GM19351 (cell line): ENCODE data around the gene GFY.

Experiments
- ATAC-seq: cut with Tn5 transposase; IDR thresholded peaks from one replicate; pipeline ENCODE4 v1.9.1; 2021; ENCODE audit warnings: mild to moderate bottlenecking, moderate library complexity; ENCODE audit not compliant: unreplicated experiment

The GFY gene, protein sequence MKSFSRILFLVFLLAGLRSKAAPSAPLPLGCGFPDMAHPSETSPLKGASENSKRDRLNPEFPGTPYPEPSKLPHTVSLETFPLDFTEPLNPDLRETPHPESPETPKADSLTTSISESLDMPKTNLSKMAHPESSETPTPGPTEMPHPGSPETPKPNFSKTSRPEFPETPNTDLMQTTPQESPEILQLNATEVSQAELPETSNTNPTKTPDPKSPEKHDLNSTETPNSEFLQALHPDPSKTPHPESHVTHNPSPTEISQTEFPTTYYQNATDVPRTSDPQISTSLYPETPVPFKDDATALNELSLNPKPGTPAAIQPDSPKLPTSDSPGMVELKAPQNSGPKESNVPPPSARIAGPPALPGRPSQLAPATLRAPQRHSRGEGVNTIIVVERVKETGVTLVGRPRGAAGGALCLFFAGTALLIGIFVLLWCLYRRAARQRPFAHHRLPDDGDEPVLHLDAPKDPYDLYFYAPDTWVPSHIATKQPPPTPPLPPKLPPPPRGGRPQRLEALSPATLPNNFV

DNA sequence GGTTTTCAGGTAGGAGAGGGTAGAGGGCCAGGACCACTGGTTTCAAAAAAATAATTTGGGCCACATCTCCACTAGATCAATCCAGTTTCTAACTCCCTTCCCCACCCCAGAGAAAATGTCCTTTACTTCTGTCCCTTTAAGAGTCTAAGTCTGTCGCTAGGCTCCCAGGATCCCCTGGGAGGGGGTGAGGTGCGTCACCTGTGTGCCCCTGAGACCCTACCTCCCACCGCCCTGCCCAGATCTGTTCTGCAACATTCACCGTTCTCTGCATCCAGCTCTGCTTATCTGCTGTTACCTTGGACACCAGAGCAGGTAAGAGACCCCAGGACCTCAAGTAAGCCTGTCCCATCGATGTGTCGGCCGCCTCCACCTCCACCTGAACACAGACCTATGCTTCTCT lies at the start of gene GFY:
Gene GFY, plus strand, starts transcription at position 211 of the 400 bp plus-strand sequence. CDS start 1,043 bp downstream, outside the sequence.
- ATAC-seq = no peak

DNA sequence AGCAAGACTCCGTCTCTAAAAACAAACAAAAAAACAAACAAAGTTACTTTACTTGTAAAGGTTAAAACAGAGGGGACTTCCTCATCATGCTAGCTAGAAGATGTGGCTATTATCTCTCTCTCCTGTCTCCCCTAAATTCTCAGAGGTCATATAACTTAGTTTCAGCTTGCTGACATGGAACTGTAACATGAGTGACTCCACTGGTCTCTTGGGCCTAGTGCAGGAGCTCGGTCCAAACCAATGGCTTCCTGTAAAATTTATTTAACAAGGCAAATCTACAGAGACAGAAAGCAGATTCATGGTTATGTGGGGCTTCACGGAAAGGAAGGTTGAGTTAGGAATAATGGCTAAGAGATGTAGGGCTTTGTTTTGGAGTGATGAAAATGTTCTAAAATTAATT lies 46.7 kb upstream of the GFY start:
- no peak for ATAC-seq

DNA sequence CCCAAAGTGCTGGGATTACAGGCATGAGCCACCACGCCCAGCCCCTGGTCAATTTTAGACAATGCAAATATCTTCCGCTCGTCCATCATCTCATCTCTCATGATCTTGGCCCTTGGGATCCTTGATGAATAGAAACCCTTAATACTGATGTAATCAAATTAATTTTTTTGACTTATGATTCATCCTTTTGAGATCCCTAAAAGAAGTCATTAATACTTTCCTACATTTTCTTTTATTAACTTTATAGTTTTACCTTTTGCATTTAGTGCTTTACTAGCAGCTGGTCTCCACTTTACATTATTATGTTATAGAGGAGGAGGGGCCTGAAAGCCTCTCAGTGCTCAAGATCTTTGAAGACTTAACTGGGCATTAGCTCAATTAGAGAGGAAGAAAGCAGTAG lies 44.8 kb upstream of the GFY start:
- no peak for ATAC-seq

DNA sequence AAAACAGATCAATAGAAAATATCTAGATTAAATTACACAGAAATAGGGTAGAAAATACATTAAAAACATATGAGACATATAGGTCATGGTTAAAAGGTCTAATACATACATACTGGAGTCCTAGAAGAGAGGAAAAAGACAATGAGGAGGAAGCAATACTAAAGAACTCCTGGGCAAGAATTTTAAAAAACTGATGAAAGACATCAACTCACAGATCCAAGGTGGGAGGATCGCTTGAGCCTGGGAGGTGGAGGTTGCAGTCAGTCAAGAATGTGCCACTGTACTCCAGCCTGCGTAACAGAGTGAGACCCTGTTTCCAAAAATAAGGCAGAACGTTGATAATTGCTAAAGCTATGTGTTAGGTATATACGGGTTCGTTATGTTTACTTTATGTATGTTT lies 42.5 kb upstream of the GFY start:
- no peak for ATAC-seq

DNA sequence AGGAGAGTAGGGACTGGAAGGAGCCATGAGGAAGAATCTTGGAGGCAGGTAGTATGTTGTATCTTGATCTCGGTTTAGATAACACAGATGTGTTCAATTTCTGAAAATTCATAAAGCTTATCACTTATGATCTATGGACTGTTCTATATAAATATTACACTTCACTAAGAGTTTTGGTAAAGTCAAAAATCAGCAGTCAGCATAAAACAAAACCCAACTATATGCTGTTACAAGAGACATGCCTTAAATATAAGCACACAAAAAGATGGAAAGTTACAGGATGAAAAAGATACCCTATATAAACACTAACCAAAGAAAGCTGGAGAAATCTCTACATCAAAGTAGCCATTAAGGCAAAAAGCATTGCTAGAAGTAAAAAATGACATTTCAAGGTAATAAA lies 41.6 kb upstream of the GFY start:
- no peak for ATAC-seq

DNA sequence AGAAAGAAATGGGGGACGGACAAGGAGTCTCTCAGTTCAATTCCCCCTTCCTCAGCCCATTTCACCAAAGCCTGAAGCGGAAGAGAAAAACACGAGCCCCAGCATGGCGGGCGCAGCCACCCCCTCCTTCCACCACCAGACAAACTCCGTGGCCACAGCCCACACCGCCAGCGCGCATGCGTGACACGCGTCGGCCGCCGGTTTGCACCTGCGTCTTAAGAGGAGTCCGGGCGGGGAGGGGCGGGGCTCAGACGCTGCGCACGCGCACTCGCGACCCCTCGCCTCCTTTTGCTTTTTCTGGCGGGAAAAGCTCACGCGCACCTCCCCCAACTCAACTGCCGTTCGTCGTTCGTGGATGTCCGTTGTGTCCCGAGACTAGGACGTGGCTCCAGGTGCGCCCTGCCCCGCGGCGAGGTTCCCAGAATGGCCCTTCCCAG lies 37.2 kb upstream of the GFY start, which contains the start of gene KASH5:
Gene KASH5, plus strand, starts transcription at position 314 of the 437 bp plus-strand sequence. CDS start 2,635 bp downstream, outside the sequence.
- no peak for ATAC-seq

DNA sequence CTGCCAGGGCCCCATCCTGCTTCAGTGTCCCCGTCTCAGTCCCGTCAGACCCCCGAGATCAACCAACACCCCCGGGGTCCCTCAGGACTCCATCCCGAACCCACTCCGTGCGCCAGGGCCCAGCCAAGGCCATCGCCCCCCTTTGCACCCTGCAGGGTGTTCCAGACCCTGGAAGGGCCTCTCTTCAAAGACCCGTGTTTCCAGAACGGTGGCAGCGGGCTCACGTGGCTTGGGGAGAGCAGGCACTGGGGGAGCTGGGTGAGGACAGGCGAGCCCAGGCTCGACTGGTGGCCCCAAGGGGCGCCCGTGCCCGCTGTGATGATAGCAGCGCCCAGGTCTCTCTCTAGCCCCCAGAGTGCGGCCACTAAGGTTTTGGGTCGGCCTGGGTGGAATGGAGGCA lies 35.8 kb upstream of the GFY start:
- ATAC-seq = no peak

DNA sequence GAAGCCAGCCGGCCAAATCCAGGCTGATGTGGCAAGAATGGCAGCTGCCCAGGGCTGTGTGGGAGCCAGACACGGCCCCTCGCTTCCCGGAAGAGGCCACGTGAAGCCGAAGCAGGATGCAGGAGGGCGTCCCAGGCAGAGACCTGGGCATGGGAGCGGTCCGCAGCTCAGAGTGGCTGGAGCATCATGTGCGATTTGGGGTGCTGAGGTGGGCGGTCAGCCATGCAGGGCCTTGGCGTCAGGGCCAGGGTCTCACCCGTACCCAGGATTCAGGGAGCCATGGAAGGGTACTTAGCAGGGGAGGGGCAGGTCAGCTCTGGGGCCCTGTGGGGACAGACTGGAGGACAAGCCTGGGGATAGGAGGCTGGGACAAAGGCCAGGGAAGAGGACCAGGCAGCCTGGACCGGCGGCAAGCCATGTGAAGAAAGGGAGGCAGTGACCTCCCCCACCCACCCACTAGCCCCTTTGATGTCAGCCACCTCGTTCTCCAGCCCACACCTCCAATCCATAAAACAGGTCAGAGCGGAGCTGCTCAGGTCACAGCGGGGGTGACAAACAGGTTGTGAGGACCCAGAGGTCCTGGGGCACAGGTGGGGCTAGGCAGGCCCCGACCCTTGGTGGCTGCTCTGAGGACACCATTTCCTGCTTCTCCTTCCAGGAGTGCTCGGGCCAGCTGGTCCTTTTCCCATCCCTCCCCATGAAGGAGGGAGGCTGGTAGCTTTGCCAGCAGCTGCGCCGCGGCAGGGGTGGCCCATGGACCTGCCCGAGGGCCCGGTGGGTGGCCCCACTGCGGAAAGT lies 34.9 kb upstream of the GFY start:
- no peak for ATAC-seq

DNA sequence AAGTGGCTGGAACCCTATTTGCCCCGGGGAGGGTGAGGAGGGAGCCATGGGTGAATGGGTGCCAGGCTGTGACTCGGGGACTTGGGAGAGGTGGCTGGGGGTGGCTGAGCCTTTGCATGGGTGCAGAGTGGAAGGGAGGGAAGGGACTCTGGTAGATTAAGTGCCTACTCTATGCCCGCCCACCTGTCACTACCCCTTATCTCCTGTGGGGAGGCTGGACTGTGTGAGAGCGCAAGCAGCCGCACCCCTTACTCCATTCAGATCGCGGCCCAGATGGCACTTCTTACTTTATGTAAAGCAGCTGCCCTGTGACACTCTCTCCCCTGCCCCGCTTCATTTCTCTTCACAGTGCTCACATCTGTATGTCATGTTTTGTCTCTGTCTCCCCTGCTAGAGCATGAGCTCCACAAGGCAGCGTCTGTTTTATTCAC lies 34.2 kb upstream of the GFY start:
- no peak for ATAC-seq

DNA sequence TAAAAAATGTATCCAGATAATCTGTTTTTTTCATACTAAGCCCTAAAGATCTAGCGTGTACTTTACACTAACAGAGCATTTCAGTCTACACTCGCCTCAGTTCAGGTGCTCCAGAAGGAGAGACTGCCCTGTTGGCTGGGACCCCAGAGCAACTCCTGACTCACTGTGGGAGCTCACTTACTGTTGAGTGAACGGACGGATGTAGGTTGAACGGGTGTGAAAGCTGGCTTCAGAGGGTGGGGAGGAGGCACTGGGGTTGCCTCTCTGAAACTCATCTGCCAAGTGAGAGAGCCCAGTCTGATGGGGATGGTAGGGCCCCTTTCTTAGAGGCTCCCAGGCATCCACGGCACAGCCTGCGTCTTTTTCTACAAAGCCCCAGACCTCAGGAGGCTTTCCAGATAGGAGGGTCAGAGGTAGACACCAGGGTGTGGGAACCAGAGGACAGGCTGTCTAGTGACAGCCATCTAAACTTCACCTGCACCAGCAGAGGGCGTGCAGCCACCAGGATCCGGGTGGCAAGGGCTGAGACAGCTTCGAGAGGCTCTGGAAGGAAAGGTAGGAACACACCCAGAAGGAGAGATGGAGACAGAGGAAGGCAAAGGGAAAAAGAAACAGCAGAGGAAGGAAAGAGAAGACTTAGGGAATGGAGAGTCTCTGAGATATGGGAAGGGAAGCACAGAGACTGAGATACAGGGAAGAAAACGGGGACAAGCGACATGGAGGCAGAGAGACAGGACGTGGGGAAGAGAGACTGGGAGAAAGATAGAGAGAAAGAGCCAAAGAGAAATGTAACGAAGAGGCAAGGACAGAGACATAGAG lies 33.4 kb upstream of the GFY start:
- ATAC-seq = no peak

DNA sequence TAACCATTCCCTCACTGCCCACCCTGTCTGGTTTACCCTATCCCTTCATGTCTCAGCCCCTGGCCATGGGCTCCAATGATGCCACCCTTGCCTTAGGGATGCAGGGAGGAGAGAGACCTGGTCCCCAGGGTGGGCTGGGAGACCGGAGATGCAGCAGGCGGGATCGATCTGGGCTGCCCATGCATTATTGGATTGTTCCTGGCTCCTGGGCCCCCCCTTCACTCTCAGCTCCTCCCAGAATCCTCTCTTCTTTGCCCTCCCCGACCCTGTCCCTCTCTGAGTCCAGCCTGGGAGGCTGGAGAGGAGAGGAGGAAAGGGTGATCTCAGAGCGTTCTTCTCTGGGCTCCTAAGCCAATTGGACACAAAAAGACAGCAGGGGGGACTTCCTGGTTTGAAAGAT lies 31.3 kb upstream of the GFY start:
- no peak for ATAC-seq

DNA sequence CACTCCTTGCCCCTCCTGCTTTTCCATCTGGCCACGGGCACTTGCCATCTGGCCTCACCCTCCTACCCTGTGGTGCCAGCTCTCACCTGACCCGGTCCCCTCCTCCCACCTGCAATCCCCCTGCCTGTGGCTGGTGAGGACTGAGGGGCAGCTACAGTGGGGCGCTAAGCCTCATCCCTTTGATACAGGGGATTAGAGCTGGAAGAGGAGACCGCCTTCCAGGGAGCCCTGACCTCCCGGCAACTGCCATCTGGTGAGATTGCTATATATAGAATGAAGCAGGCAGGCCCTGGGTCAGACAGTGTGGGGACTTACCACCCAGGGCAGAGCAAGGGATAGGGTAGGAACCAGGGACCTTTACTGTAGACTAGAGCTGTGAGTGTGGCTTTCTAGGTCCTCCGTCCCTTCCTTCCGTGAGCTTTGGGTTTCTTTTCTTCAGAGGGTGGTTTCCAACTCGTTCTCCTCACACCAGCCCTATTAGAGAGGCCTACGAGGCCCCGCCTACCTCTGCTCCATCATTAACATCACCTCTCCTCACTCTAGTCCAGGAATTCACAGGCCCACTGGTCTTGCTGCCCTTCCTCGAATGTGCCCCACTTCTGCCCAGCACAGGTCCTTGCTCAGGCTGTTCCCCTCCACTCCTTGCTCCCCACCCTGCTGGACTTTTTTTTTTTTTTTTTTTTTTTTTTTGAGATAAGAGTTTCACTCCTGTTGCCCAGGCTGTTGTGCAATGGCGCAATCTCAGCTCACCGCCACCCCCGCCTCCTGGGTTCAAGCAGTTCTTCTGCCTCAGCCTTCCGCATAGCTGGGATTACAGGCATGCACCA lies 29.4 kb upstream of the GFY start:
- no peak for ATAC-seq

DNA sequence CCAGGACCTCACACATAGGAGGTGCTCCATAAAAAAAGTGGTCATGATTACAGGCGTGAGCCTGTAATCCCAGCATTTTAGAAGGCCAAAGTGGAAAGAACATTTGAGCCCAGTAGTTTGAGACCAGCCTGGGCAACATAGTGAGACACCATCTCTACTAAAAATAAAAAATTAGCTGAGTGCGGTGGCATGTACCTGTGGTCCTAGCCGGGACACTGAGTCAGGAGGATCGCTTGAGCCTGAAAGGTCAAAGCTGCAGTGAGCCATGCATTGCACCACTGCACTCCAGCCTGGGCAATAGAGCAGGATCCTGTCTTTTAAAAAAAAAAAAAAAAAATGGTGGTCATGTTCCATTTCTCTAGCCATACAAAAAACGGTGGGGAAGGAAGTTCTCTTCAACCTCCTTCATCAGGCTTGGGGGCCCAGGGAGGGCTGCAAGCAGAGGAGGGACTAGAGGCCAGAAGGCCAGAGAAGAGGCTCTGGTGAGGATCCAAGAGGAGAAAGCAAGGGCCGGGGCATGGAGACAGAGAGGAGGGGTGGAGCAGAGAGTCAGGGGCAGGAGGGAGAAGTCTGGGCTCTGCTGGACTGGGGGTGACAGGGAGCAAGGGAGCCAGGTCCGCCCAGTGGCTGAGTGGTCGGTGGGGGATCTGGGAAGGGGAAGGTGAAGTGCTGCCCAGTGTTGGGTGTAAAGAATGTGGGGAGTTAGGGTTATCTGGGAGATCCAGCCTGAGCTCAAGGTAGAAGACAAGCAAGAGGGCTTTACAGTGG lies 28.3 kb upstream of the GFY start:
- no peak for ATAC-seq

DNA sequence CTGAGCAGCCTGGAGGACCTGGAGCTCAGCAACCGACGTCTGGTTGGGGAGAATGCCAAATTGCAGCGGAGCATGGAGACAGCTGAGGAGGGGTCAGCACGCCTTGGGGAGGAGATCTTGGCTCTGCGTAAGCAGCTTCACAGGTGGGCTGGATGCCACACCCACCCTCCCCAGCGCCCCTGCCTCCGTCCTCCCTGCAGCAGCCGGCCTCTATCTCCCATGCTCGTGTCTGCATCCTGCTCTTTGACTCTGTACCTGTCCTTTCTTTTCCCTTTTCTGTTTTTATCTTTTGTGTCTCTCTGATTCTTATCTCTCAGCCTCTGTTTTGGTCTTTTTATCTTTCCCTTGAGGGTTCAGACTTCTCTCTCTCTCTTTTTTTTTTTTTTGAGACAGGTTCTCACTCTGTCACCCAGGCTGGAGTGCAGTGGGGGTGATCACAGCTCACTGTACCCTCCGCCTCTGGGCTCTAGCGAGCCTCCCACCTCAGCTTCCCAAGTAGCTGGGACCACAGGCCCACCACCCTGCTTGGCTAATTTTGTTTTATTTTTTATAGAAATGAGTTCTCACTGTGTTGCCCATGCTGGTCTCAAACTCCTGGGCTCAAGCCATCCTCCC lies 27.1 kb upstream of the GFY start:
- ATAC-seq = no peak

DNA sequence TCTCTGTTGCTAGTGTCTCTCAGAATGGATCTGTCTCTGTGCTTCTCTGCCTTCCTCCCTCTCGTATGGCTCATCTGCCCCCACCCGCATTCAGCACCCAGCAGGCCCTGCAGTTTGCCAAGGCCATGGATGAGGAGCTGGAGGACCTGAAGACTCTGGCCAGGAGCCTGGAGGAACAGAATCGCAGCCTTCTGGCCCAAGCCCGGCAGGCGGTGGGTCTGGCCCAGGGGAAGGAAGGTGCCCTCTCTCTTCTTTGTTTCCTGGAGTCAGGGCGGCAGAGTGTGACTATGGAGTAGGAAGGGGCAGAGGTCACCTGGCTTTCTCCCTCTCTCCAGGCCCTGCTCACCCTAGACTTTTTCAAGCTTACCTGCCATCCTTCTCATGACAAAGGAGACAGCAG lies 26.3 kb upstream of the GFY start:
- ATAC-seq = no peak

DNA sequence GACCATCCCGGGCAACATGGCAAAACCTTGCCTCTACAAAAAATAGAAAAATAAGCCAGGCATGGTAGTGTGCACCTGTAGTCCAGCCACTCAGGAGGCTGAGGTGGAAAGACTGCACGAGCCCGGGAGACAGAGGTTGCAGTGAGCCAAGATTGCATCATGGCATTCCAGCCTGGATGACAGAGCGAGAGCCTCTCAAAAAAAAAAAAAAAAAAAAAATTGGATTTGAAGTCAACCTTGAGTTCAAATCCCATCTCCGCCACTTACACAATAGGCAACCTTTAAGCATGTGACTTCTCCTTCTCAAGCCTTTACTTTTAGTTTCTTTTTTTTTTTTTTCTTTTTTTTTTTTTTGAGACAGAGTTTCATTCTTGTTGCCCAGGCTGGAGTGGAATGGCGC lies 25.2 kb upstream of the GFY start:
- no peak for ATAC-seq

DNA sequence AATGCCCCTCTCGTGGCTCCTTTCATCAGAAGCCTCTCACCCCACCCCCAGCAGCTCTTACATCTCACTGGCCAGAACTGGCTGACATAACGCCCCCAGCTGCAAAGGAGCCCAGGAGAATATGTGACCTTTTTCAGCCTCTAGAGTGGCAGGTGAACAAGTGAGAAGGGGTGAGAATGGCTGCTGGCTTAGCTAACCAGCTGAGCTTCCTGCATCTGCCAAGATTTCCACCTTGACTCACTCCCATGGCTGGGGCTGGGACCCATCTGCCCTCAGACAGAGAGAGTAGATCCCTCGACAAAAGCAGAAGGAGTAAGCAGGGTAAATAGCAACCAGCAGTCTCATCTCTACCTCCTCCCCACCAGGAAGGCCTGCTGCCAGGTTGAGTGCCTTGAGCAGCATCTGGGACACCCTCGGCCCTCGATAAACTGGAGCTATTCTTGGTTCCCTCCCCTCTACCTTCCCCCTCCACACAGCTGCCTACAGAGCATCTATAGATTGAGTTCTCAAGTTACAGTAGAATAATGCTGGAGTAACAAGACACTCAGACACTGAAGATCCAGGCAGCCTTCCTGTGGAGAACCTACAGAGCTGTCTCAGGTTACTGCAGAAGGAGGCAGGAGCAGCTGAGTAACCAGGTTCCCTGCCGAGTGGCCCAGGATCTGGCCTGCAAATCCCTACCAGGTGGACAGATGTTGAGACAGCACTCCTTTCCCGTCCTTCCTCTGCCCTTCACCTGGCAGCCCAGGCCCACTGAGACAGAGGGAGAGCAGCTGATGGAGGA lies 21.6 kb upstream of the GFY start:
- ATAC-seq = no peak

DNA sequence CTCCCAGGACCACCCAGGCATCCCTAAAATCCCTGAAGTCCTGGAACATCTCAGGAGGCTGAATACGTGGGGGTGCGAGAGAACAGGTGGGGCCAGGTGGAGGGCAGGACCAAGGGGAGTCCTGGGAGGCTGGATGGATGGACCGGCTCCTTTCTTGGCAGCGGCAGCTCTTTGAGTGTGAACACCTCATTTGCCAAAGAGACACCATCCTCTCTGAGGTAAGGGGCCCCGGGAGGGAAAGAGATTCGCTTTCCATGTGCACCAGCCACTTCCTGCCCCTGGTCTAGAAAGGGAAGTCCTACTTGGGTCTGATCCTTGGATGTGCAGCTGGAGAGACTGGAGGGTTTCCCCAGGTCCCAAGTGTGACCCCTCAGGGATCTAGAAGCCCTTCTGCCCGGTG lies 18.1 kb upstream of the GFY start:
- ATAC-seq = no peak
